Natural killer cell (primary cell): Measurements from ENCODE around the gene CKLF. TPM values are rescaled to one million over a fixed set of nuclear protein-coding genes. Genes with fewer than 3 reads are reported as not detected.

Source experiments
- ATAC-seq, 3 donors: fragments of 150-1000 bp in 2 of 3; fragments of 200-7000 bp in 1 of 3; cut with Tn5 transposase; 1 replicate in 1 of 3; 2 replicates in 2 of 3; pipeline ENCODE4 v1.10.0; 2021; ENCODE audit warnings: mild to moderate bottlenecking in 2 of 3, moderate library complexity in 2 of 3
- DNase-seq, 2 donors: peaks; one replicate each; pipeline versions ENCODE4 v3.0.0 to v3.0.0-alpha.2; 2013 to 2021; ENCODE audit warnings: mixed read lengths in 1 of 2
- H3K27ac ChIP-seq: one replicate; pipeline ENCODE4 v1.5.1; 2013; ENCODE audit warnings: mild to moderate bottlenecking, low read length
- H3K27me3 ChIP-seq: one replicate; pipeline ENCODE4 v1.6.1; 2013; ENCODE audit warnings: low read length; ENCODE audit not compliant: control insufficient read depth, insufficient read depth
- H3K36me3 ChIP-seq: one replicate; pipeline ENCODE4 v1.6.1; 2013; ENCODE audit warnings: low read length; ENCODE audit not compliant: control insufficient read depth, insufficient read depth
- H3K4me1 ChIP-seq: one replicate; pipeline ENCODE4 v1.6.1; 2013; ENCODE audit warnings: low read length; ENCODE audit not compliant: control insufficient read depth, insufficient read depth
- H3K4me3 ChIP-seq: one replicate; pipeline ENCODE4 v1.5.1; 2013; ENCODE audit warnings: low read length
- H3K9me3 ChIP-seq: one replicate; pipeline ENCODE4 v1.6.1; 2013; ENCODE audit warnings: low read length; ENCODE audit not compliant: control insufficient read depth, insufficient read depth
- H3K27ac Mint-ChIP-seq, 2 donors: one replicate each; pipeline ENCODE4 v1.8.0; 2022; ENCODE audit warnings: mild to moderate bottlenecking in 2 of 2, mixed read lengths in 2 of 2, moderate library complexity in 1 of 2
- H3K27me3 Mint-ChIP-seq, 2 donors: one replicate each; pipeline ENCODE4 v1.8.0; 2022; ENCODE audit warnings: low read depth in 2 of 2, mixed read lengths in 2 of 2
- H3K36me3 Mint-ChIP-seq: one replicate; pipeline ENCODE4 v1.8.0; 2022; ENCODE audit warnings: mixed read lengths
- H3K4me1 Mint-ChIP-seq, 2 donors: one replicate each; pipeline ENCODE4 v1.8.0; 2022; ENCODE audit warnings: mixed read lengths in 2 of 2
- H3K4me3 Mint-ChIP-seq: one replicate; pipeline ENCODE4 v1.8.0; 2022; ENCODE audit warnings: mild to moderate bottlenecking, moderate library complexity, mixed read lengths
- H3K9me3 Mint-ChIP-seq, 2 donors: one replicate each; pipeline ENCODE4 v1.8.0; 2022; ENCODE audit warnings: mixed read lengths in 2 of 2
- WGBS: methylation state at CpG from one replicate; pipeline ENCODE4 v1.1.7; 2013; ENCODE audit warnings: missing lambda C conversion rate; ENCODE audit not compliant: insufficient coverage; 5-methylcytosine and 5-hydroxymethylcytosine counted together
- intact Hi-C: fragments of 100-400 bp; cut with micrococcal nuclease; formaldehyde crosslinking; loops from one replicate; pipeline ENCODE4 v1.14.2; 2022
- total RNA-seq, 4 donors: library from RNA; stranded (reverse); fragments of 120-200 nt in 1 of 4; gene quantifications; one replicate each; pipeline versions ENCODE4 v1.2.3 to v1.2.4, GENCODE V29; 2013 to 2022
- TF ChIP-seq, protein P1 (sequence below): fragments of 200-600 bp; IDR thresholded peaks from one replicate; pipeline ENCODE4 v1.8.0; 2022; ENCODE audit warnings: antibody characterized with exemption

CKLF gene
- total RNA-seq, 3 donors from 2014 or later (not counting 1 experiment from before 2014, with no cell fraction given): 48.0 to 69.7 (median 54.6) TPM

DNA sequence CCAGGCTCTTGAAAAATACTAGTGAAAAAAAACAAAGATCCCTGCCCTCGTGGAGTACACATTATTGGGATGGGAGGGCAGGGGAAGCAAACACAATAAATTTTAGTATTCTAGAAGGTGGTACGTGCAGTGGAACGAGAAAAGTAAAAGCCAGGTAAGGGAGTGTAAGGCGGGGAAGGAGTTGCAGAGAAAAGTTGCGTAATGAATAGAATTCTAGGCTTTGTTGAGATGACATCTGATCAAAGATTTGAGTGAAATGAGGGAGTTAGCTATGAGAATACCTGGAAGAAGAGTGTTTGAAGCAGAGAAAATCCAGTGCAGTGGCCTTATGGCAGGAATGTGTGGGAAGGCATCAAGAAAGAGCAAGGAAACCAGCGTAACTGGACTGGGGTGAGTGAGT is 2.1 kb downstream of the CKLF start:
- peak overlapping the region; percentile 89 for H3K4me3 Mint-ChIP-seq
- Histone ChIP-seq H3K9me3 (no peaks in the 10 kb centered on the region), H3K27me3 (no peaks in the 10 kb centered on the region), H3K27ac (peak overlapping the region; percentile 1), H3K36me3 (peaks cover 25% of the 10 kb centered on the region), H3K4me3 (no peak overlapping the region), H3K4me1 (peaks cover 48% of the 10 kb centered on the region)
- peaks cover 73 to 74% of the 10 kb centered on the region in 2 donors for H3K4me1 Mint-ChIP-seq
- 85% methylated on average over 6 of the region's 6 CpGs for WGBS
- H3K27me3 Mint-ChIP-seq: peaks cover 0 to 2% of the 10 kb centered on the region in 2 donors
- ATAC-seq (no peak), DNase-seq (no peak)
- no peaks in the 10 kb centered on the region for H3K9me3 Mint-ChIP-seq
- TF ChIP-seq, protein P1, sequence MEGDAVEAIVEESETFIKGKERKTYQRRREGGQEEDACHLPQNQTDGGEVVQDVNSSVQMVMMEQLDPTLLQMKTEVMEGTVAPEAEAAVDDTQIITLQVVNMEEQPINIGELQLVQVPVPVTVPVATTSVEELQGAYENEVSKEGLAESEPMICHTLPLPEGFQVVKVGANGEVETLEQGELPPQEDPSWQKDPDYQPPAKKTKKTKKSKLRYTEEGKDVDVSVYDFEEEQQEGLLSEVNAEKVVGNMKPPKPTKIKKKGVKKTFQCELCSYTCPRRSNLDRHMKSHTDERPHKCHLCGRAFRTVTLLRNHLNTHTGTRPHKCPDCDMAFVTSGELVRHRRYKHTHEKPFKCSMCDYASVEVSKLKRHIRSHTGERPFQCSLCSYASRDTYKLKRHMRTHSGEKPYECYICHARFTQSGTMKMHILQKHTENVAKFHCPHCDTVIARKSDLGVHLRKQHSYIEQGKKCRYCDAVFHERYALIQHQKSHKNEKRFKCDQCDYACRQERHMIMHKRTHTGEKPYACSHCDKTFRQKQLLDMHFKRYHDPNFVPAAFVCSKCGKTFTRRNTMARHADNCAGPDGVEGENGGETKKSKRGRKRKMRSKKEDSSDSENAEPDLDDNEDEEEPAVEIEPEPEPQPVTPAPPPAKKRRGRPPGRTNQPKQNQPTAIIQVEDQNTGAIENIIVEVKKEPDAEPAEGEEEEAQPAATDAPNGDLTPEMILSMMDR: no peak
- peak overlapping the region; percentile 96 to 97 for H3K27ac Mint-ChIP-seq
- no peaks in the 10 kb centered on the region for H3K36me3 Mint-ChIP-seq
- intact Hi-C loops: loop anchor here (5.0 kb wide), 1 partner anchor 48 kb away; the partner anchor contains the start of gene CMTM3

DNA sequence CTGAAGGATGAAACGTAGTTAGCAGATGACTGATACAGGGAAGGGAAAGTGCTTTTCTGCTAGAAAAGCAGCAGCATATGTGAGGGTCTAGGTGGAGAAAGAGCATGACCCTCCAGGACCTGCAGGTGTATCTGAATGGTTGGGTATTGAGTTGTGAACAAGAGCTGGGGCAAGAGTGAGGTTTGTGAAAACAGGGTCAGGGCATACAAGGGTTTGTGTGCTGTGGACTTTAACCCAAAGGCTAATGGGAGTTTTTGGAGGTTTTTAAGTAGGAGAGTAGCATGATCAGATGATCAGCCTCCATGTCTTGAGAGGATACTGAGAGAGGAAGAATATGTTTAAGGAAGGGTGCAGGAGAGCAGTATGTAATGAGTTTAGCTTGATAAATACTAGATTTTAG is 7.7 kb downstream of the CKLF start:
- H3K27ac ChIP-seq: no peak overlapping the region
- H3K4me1 Mint-ChIP-seq: peaks cover 79 to 81% of the 10 kb centered on the region in 2 donors
- no peaks in the 10 kb centered on the region for H3K27me3 Mint-ChIP-seq
- no peaks in the 10 kb centered on the region for H3K36me3 Mint-ChIP-seq
- TF ChIP-seq, protein P1: no peak
- WGBS: 65% methylated on average over 1 of the region's 1 CpG
- H3K9me3 ChIP-seq: no peaks in the 10 kb centered on the region
- H3K4me3 Mint-ChIP-seq: peak overlapping the region; percentile 54
- peak overlapping the region; percentile 86 to 94 for H3K27ac Mint-ChIP-seq
- no peaks in the 10 kb centered on the region for H3K9me3 Mint-ChIP-seq
- peaks cover 49% of the 10 kb centered on the region for H3K36me3 ChIP-seq
- ATAC-seq: no peak
- no peak overlapping the region for H3K4me3 ChIP-seq
- no peaks in the 10 kb centered on the region for H3K27me3 ChIP-seq
- intact Hi-C loops: no loop called here
- H3K4me1 ChIP-seq: peaks cover 27% of the 10 kb centered on the region
- DNase-seq: no peak

DNA sequence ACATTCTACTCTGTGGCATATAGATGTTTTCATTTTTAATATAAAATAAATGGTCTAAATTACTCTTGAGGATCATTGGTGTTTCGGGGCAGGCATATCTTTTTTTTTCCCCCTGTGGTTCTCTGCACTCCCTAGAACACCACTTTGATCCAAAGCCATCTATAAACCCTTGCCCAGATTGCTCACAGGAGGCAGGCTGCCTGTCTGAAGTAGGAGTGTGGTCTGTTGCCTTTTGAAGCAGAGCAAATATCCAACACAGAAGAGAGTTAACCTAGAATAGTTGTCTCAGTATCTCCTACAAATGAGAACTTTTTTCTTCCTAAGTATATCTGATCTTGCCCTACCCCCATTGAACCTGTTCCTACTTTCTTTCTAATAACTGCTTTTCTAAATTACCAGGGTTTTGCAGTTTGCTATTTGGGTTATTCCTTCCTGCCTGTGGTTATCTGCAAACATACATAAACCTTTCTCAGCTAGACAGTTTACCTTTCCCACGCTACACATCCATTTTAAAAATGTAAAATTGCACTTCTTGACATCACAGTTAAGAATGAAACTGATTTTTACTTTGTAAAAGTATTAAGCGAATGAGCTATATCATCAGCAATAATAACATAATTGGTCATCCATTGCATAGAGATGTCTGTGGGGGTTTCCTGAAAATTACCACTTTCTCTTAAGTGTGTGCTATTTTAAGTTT is 9.2 kb downstream of the CKLF start:
- Mint-ChIP-seq H3K27me3 (no peaks in the 10 kb centered on the region), H3K4me3 (peak overlapping the region; percentile 66), H3K36me3 (no peaks in the 10 kb centered on the region), H3K9me3 (no peaks in the 10 kb centered on the region), H3K4me1 (peaks cover 70 to 73% of the 10 kb centered on the region in 2 donors), H3K27ac (peak overlapping the region; percentile 86 to 94)
- intact Hi-C loops: no loop called here
- no peak for DNase-seq
- peak in 2 of 3 donors; percentile 54 to 61 for ATAC-seq
- no peak overlapping the region for H3K4me3 ChIP-seq
- H3K9me3 ChIP-seq: no peaks in the 10 kb centered on the region
- peak overlapping the region; percentile 48 for H3K27ac ChIP-seq
- H3K4me1 ChIP-seq: peaks cover 26% of the 10 kb centered on the region
- no CpG with 5 or more reads among the region's 3 CpGs for WGBS
- no peaks in the 10 kb centered on the region for H3K27me3 ChIP-seq
- TF ChIP-seq, protein P1: no peak
- peaks cover 59% of the 10 kb centered on the region for H3K36me3 ChIP-seq
